Osteoblast (primary cell): ENCODE results near the gene EHBP1. TPM values are rescaled to one million over a fixed set of nuclear protein-coding genes. Genes with fewer than 3 reads are reported as not detected.
A peak's percentile ranks its signal among the peaks of the same experiment; 100 is the strongest.

Experiments used
- DNase-seq: peaks from one replicate; pipeline ENCODE4 v3.0.0; 2011; ENCODE audit warnings: low spot score, mixed read lengths; ENCODE audit not compliant: insufficient read length; ENCODE audit errors: missing footprints
- H2AFZ ChIP-seq: 2 replicates; pipeline ENCODE4 v1.6.0; 2011; ENCODE audit warnings: mild to moderate bottlenecking, low read length
- H3K27ac ChIP-seq: 2 replicates; pipeline ENCODE4 v1.5.1; 2011; ENCODE audit warnings: mild to moderate bottlenecking, low read depth, low read length, moderate library complexity
- H3K27me3 ChIP-seq: 2 replicates; pipeline ENCODE4 v1.6.0; 2012; ENCODE audit warnings: mild to moderate bottlenecking, control low read depth, inconsistent platforms, low read length, moderate library complexity; ENCODE audit not compliant: insufficient read depth
- H3K36me3 ChIP-seq: 2 replicates; pipeline ENCODE4 v1.5.1; 2011; ENCODE audit warnings: mild to moderate bottlenecking, low read length, control low read depth, moderate library complexity; ENCODE audit not compliant: insufficient read depth
- H3K4me1 ChIP-seq: 2 replicates; pipeline ENCODE4 v1.5.1; 2011; ENCODE audit warnings: mild to moderate bottlenecking, low read length, control low read depth, moderate library complexity; ENCODE audit not compliant: insufficient read depth
- H3K4me2 ChIP-seq: 2 replicates; pipeline ENCODE4 v1.6.0; 2011; ENCODE audit warnings: mild to moderate bottlenecking, low read length; ENCODE audit not compliant: insufficient read depth
- H3K4me3 ChIP-seq: fragments of 200-600 bp; sonication (generic); 3 replicates; pipeline ENCODE4 v1.5.1; 2012; ENCODE audit warnings: mild to moderate bottlenecking, low read length, inconsistent platforms; ENCODE audit not compliant: insufficient read depth
- H3K79me2 ChIP-seq: 2 replicates; pipeline ENCODE4 v1.6.0; 2012; ENCODE audit warnings: mild to moderate bottlenecking, low read length, control low read depth, inconsistent platforms; ENCODE audit not compliant: insufficient read depth
- H3K9me3 ChIP-seq: 2 replicates; pipeline ENCODE4 v1.5.1; 2011; ENCODE audit warnings: low read depth, low read length, control low read depth
- H4K20me1 ChIP-seq: 2 replicates; pipeline ENCODE4 v1.6.0; 2012; ENCODE audit warnings: mild to moderate bottlenecking, low read length, control low read depth; ENCODE audit not compliant: insufficient read depth
- CTCF ChIP-seq: IDR thresholded peaks from 2 replicates; pipeline ENCODE4 v1.5.1; 2011; ENCODE audit warnings: mild to moderate bottlenecking, low read depth, low read length, moderate library complexity; ENCODE audit errors: extremely low read depth
- total RNA-seq: library from RNA; depleted of rRNA; stranded (reverse); fragments of >200 nt; gene quantifications from 2 replicates; pipeline ENCODE4 v1.2.3, GENCODE V29; 2012

Gene EHBP1
- total RNA-seq, 1 donor = 96.3 TPM

- Histone ChIP-seq H3K79me2 (peaks cover 28% of the 10 kb centered on the region), H3K27me3 (no peaks in the 10 kb centered on the region), H3K4me1 (peaks cover 14% of the 10 kb centered on the region), H3K4me3 (no peak overlapping the region), H3K4me2 (no peak overlapping the region), H3K9me3 (no peaks in the 10 kb centered on the region), H3K36me3 (no peaks in the 10 kb centered on the region), H4K20me1 (peaks cover 11% of the 10 kb centered on the region), H3K27ac (no peak overlapping the region), H2AFZ (no peak overlapping the region)
- no peak for DNase-seq
- TF ChIP-seq CTCF = no peak
Observed at GRCh38 chr2:62800618-62801017, 95.1 kb downstream of the EHBP1 start.

- H3K9me3 ChIP-seq = no peaks in the 10 kb centered on the region
- H3K79me2 ChIP-seq = peaks cover 26% of the 10 kb centered on the region
- H2AFZ ChIP-seq = no peak overlapping the region
- no peak for DNase-seq
- peaks cover under 1% of the 10 kb centered on the region for H3K36me3 ChIP-seq
- peaks cover 11% of the 10 kb centered on the region for H4K20me1 ChIP-seq
- TF ChIP-seq CTCF = no peak
- H3K4me1 ChIP-seq = peaks cover 14% of the 10 kb centered on the region
- no peak overlapping the region for H3K4me3 ChIP-seq
- H3K27me3 ChIP-seq = no peaks in the 10 kb centered on the region
- no peak overlapping the region for H3K4me2 ChIP-seq
- no peak overlapping the region for H3K27ac ChIP-seq
Observed at GRCh38 chr2:62801110-62801509, 95.6 kb downstream of the EHBP1 start.

- Histone ChIP-seq H3K27ac (no peak overlapping the region), H3K4me1 (peaks cover 14% of the 10 kb centered on the region), H3K27me3 (no peaks in the 10 kb centered on the region), H3K4me3 (no peak overlapping the region), H4K20me1 (peaks cover 11% of the 10 kb centered on the region), H3K36me3 (peaks cover 9% of the 10 kb centered on the region), H3K4me2 (no peak overlapping the region), H3K79me2 (peaks cover 25% of the 10 kb centered on the region), H2AFZ (no peak overlapping the region), H3K9me3 (no peaks in the 10 kb centered on the region)
- TF ChIP-seq CTCF = peak; percentile 42
- no peak for DNase-seq
Observed at GRCh38 chr2:62801814-62802523, 96.5 kb downstream of the EHBP1 start.

- no peak overlapping the region for H2AFZ ChIP-seq
- no peak for TF ChIP-seq CTCF
- H3K36me3 ChIP-seq = peaks cover 10% of the 10 kb centered on the region
- no peaks in the 10 kb centered on the region for H3K9me3 ChIP-seq
- peaks cover 11% of the 10 kb centered on the region for H4K20me1 ChIP-seq
- peaks cover 14% of the 10 kb centered on the region for H3K4me1 ChIP-seq
- no peaks in the 10 kb centered on the region for H3K27me3 ChIP-seq
- no peak overlapping the region for H3K4me3 ChIP-seq
- H3K4me2 ChIP-seq = peak overlapping the region; percentile 23
- no peak overlapping the region for H3K27ac ChIP-seq
- no peak for DNase-seq
- peaks cover 22% of the 10 kb centered on the region for H3K79me2 ChIP-seq
Observed at GRCh38 chr2:62803961-62804360, 98.4 kb downstream of the EHBP1 start.
